Measurements from ENCODE around the gene GALC. TPM values are rescaled to one million over a fixed set of nuclear protein-coding genes. Genes with fewer than 3 reads are reported as not detected.
A peak's percentile ranks its signal among the peaks of the same experiment; 100 is the strongest.

GALC gene
- total and polyA plus RNA-seq, 11 donors, result 6.1 to 28.2 (median 16.9) TPM

GRCh38 chr14:87967496-87967895, 25.5 kb downstream of the GALC start:
- Histone ChIP-seq H3K9me3 (no peaks in the 10 kb centered on the region), H3K27ac (no peak overlapping the region), H3K36me3 (peaks cover 0 to 83% (median 58%) of the 10 kb centered on the region in 9 donors), H3K4me1 (no peaks in the 10 kb centered on the region), H3K4me3 (no peak overlapping the region), H3K27me3 (no peaks in the 10 kb centered on the region)
- ATAC-seq (no peak), DNase-seq (no peak)
- intact Hi-C loops (cut with DNase I), result no loop called here
- TF ChIP-seq CTCF (IDR thresholded peaks at IDR 0.05), result no peak
- no peak for TF ChIP-seq POLR2A (IDR thresholded peaks at IDR 0.05)

GRCh38 chr14:87966816-87967215, 26.2 kb downstream of the GALC start:
- Histone ChIP-seq H3K36me3 (peaks cover 0 to 82% (median 59%) of the 10 kb centered on the region in 9 donors), H3K9me3 (no peaks in the 10 kb centered on the region)

GRCh38 chr14:87961246-87961645, 31.7 kb downstream of the GALC start:
- Histone ChIP-seq H3K36me3 (peaks cover 0 to 84% (median 62%) of the 10 kb centered on the region in 9 donors), H3K9me3 (no peaks in the 10 kb centered on the region), H3K27me3 (no peaks in the 10 kb centered on the region), H3K4me3 (no peak overlapping the region), H3K27ac (no peak overlapping the region), H3K4me1 (peaks cover 0 to 16% (median 0%) of the 10 kb centered on the region in 12 donors)
- WGBS, 4 donors, result 88 to 93% (median 89%) methylated on average over 2 of the region's 2 CpGs
- DNase-seq (no peak), ATAC-seq (no peak)
- TF ChIP-seq CTCF (IDR thresholded peaks at IDR 0.05), result no peak
- TF ChIP-seq POLR2A (IDR thresholded peaks at IDR 0.05), result no peak
- intact Hi-C loops (cut with DNase I), result no loop called here

More at GRCh38 chr14:87966816-87967215, 26.2 kb downstream of the GALC start:
- Histone ChIP-seq H3K27me3 (no peaks in the 10 kb centered on the region), H3K27ac (no peak overlapping the region), H3K4me3 (no peak overlapping the region), H3K4me1 (no peaks in the 10 kb centered on the region)
- no peak for TF ChIP-seq POLR2A (IDR thresholded peaks at IDR 0.05)
- no peak for TF ChIP-seq CTCF (IDR thresholded peaks at IDR 0.05)
- no peak for ATAC-seq
- intact Hi-C loops (cut with DNase I), result no loop called here
- DNase-seq, result no peak
- WGBS, 4 donors, result 83 to 86% (median 84%) methylated on average over 3 of the region's 3 CpGs

GRCh38 chr14:87960013-87960787, 32.8 kb downstream of the GALC start:
- Histone ChIP-seq H3K4me1 (peaks cover 0 to 23% (median 0%) of the 10 kb centered on the region in 12 donors), H3K36me3 (peaks cover 0 to 84% (median 54%) of the 10 kb centered on the region in 9 donors), H3K27me3 (no peaks in the 10 kb centered on the region), H3K9me3 (no peaks in the 10 kb centered on the region), H3K27ac (no peak overlapping the region), H3K4me3 (no peak overlapping the region)
- no peak for TF ChIP-seq POLR2A (IDR thresholded peaks at IDR 0.05)
- no peak for TF ChIP-seq CTCF (IDR thresholded peaks at IDR 0.05)
- intact Hi-C loops (cut with DNase I), result no loop called here
- DNase-seq (no peak), ATAC-seq (peak in 2 of 4 donors; percentile 31 to 37)
- 85 to 96% (median 93%) methylated on average over 5 of the region's 5 CpGs for WGBS, 4 donors

All from heart left ventricle (tissue), 16 donors.